SU-DHL-6 (cell line): Measurements from ENCODE around the gene OR52N1.

Experiments
- H2AFZ ChIP-seq: fragments of 200-600 bp; sonication (generic); 2 replicates; pipeline ENCODE4 v1.6.1; 2014; ENCODE audit warnings: low read depth, mild to moderate bottlenecking, moderate library complexity, mixed read lengths, antibody characterized with exemption, low read length; ENCODE audit not compliant: severe bottlenecking
- H3F3A ChIP-seq: fragments of 200-600 bp; shearing (Covaris generic); 2 replicates; pipeline ENCODE4 v1.6.0; 2016; ENCODE audit warnings: antibody characterized with exemption, mild to moderate bottlenecking; ENCODE audit not compliant: insufficient read depth
- H3K27ac ChIP-seq: fragments of 200-600 bp; sonication (generic); 2 replicates; pipeline ENCODE4 v1.5.1; 2016; ENCODE audit warnings: low read depth, mild to moderate bottlenecking, low read length, moderate library complexity, mixed read lengths
- H3K27me3 ChIP-seq: fragments of 200-600 bp; sonication (generic), shearing (Covaris generic); 2 replicates; pipeline ENCODE4 v1.6.0; 2014; ENCODE audit warnings: mild to moderate bottlenecking, low read length
- H3K36me3 ChIP-seq: fragments of 200-600 bp; sonication (generic); 2 replicates; pipeline ENCODE4 v1.6.1; 2014; ENCODE audit warnings: mild to moderate bottlenecking, low read length, mixed read lengths
- H3K4me2 ChIP-seq: fragments of 300-600, 200-600 bp; shearing (Covaris generic), sonication (generic); 2 replicates; pipeline ENCODE4 v1.6.0; 2014; ENCODE audit warnings: low read length, low read depth, mild to moderate bottlenecking; ENCODE audit not compliant: poor library complexity, severe bottlenecking
- H3K4me3 ChIP-seq: fragments of 200-600 bp; sonication (generic); 2 replicates; pipeline ENCODE4 v1.5.1; 2014; ENCODE audit warnings: antibody characterized with exemption, low read length, mild to moderate bottlenecking, mixed read lengths; ENCODE audit not compliant: insufficient read depth, poor library complexity, severe bottlenecking
- H3K79me2 ChIP-seq: fragments of 200-600 bp; sonication (generic); 2 replicates; pipeline ENCODE4 v1.6.1; 2014; ENCODE audit warnings: mild to moderate bottlenecking, low read length, moderate library complexity; ENCODE audit not compliant: insufficient read depth
- H3K9ac ChIP-seq: fragments of 200-600 bp; sonication (generic); 2 replicates; pipeline ENCODE4 v1.7.0; 2014; ENCODE audit warnings: mild to moderate bottlenecking, low read length
- H3K9me2 ChIP-seq: fragments of 200-600 bp; sonication (generic); replicated peaks from 2 replicates; pipeline ENCODE4 v1.6.1; 2014; ENCODE audit warnings: low read length; ENCODE audit not compliant: insufficient read depth
- H3K9me3 ChIP-seq: fragments of 200-600 bp; sonication (generic); 2 replicates; pipeline ENCODE4 v1.6.1; 2014; ENCODE audit warnings: low read length, mixed read lengths; ENCODE audit not compliant: insufficient read depth
- H4K20me1 ChIP-seq: fragments of 200-600 bp; sonication (generic); 2 replicates; pipeline ENCODE4 v1.6.1; 2014; ENCODE audit warnings: low read depth, mild to moderate bottlenecking, antibody characterized with exemption, low read length, moderate library complexity, mixed read lengths
- CTCF ChIP-seq: fragments of 200-600 bp; sonication (generic); IDR thresholded peaks from one replicate; pipeline ENCODE4 v1.5.1; 2017; ENCODE audit warnings: antibody characterized with exemption, mild to moderate bottlenecking, low read length, moderate library complexity; ENCODE audit not compliant: insufficient read depth, poor library complexity, severe bottlenecking
- EZH2phosphoT487 ChIP-seq: fragments of 200-600 bp; sonication (generic), shearing (Covaris generic); conservative IDR thresholded peaks from 2 replicates; pipeline ENCODE4 v1.6.1; 2018; ENCODE audit warnings: mild to moderate bottlenecking, antibody characterized with exemption, low read length, moderate library complexity, mixed read lengths

The OR52N1 gene

GRCh38 chr11:5791165-5791564, at the start of gene OR52N1:
Gene OR52N1 (minus strand): TSS chr11:5791265. CDS start chr11:5788816, 2,449 bp downstream.
- no peak for TF ChIP-seq EZH2phosphoT487
- TF ChIP-seq CTCF, result no peak
- Histone ChIP-seq H3F3A (no peaks in the 10 kb centered on the region), H3K27ac (no peak within 1 kb of the TSS), H3K4me2 (no peak within 1 kb of the TSS), H3K9ac (no peak within 1 kb of the TSS), H2AFZ (no peak within 1 kb of the TSS), H3K27me3 (no peaks in the 10 kb centered on the region), H3K79me2 (no peaks in the 10 kb centered on the region), H3K9me3 (no peaks in the 10 kb centered on the region), H3K36me3 (no peaks in the 10 kb centered on the region), H3K4me3 (no peak within 1 kb of the TSS), H4K20me1 (no peaks in the 10 kb centered on the region), H3K9me2 (no peaks in the 10 kb centered on the region)

GRCh38 chr11:5837695-5838094, 46.6 kb upstream of the OR52N1 start:
- Histone ChIP-seq H3F3A (no peaks in the 10 kb centered on the region), H2AFZ (no peak overlapping the region), H3K27me3 (no peaks in the 10 kb centered on the region), H3K4me2 (no peak overlapping the region), H3K4me3 (no peak overlapping the region), H3K79me2 (no peaks in the 10 kb centered on the region), H4K20me1 (no peaks in the 10 kb centered on the region), H3K9me2 (no peaks in the 10 kb centered on the region), H3K9me3 (peaks cover 5% of the 10 kb centered on the region; the same call in 1 of the 2 replicates), H3K36me3 (no peaks in the 10 kb centered on the region), H3K9ac (no peak overlapping the region), H3K27ac (no peak overlapping the region)
- TF ChIP-seq CTCF, result no peak
- no peak for TF ChIP-seq EZH2phosphoT487

GRCh38 chr11:5833446-5833845, 42.4 kb upstream of the OR52N1 start:
- Histone ChIP-seq H3K4me3 (no peak overlapping the region), H3K79me2 (no peaks in the 10 kb centered on the region), H3K4me2 (no peak overlapping the region), H2AFZ (no peak overlapping the region), H3K9ac (no peak overlapping the region), H3K27me3 (no peaks in the 10 kb centered on the region), H3K9me2 (no peaks in the 10 kb centered on the region), H3K27ac (no peak overlapping the region), H4K20me1 (no peaks in the 10 kb centered on the region), H3F3A (no peaks in the 10 kb centered on the region), H3K9me3 (peaks cover 5% of the 10 kb centered on the region; the same call in 1 of the 2 replicates), H3K36me3 (no peaks in the 10 kb centered on the region)
- TF ChIP-seq EZH2phosphoT487, result no peak
- TF ChIP-seq CTCF, result no peak
